GM19324 (cell line): ENCODE data around the gene MRPL10.

Experiments
- ATAC-seq: cut with Tn5 transposase; IDR thresholded peaks from one replicate; pipeline ENCODE4 v1.9.1; 2021; ENCODE audit warnings: mild to moderate bottlenecking, moderate library complexity; ENCODE audit not compliant: unreplicated experiment, low FRiP score

Gene MRPL10

GRCh38 chr17:47816111-47816735 is 15.1 kb downstream of the MRPL10 start:
- ATAC-seq: no peak

GRCh38 chr17:47815106-47815918 is 16.0 kb downstream of the MRPL10 start:
- no peak for ATAC-seq

- no peak for ATAC-seq
These were observed 17.8 kb downstream of the MRPL10 start for GRCh38 chr17:47813512-47814031.

GRCh38 chr17:47813077-47813476 is 18.3 kb downstream of the MRPL10 start:
- ATAC-seq: no peak

GRCh38 chr17:47812146-47812920 is 19.0 kb downstream of the MRPL10 start:
- no peak for ATAC-seq

- ATAC-seq: no peak
These were observed 19.6 kb downstream of the MRPL10 start for GRCh38 chr17:47811709-47812108.

GRCh38 chr17:47810901-47811635 is 20.3 kb downstream of the MRPL10 start:
- no peak for ATAC-seq

- no peak for ATAC-seq
These were observed 21.0 kb downstream of the MRPL10 start for GRCh38 chr17:47810200-47810821.

- no peak for ATAC-seq
These were observed 22.4 kb downstream of the MRPL10 start for GRCh38 chr17:47808830-47809480.

GRCh38 chr17:47808036-47808829 is 23.1 kb downstream of the MRPL10 start:
- no peak for ATAC-seq

GRCh38 chr17:47807421-47807820 is 23.9 kb downstream of the MRPL10 start:
- no peak for ATAC-seq

GRCh38 chr17:47806913-47807255 is 24.5 kb downstream of the MRPL10 start:
- no peak for ATAC-seq

- no peak for ATAC-seq
These were observed 25.1 kb downstream of the MRPL10 start for GRCh38 chr17:47806026-47806912.

GRCh38 chr17:47804461-47804860 is 26.9 kb downstream of the MRPL10 start:
- no peak for ATAC-seq

- ATAC-seq: no peak
These were observed 27.6 kb downstream of the MRPL10 start for GRCh38 chr17:47803751-47804150.

GRCh38 chr17:47803201-47803600 is 28.1 kb downstream of the MRPL10 start:
- no peak for ATAC-seq

GRCh38 chr17:47802341-47803022 is 28.9 kb downstream of the MRPL10 start:
- ATAC-seq: no peak
